COLO829 (cell line): ENCODE data around the gene CAPN15.

Experiments used
- DNase-seq: peaks from one replicate; pipeline ENCODE4 v3.0.0; 2012; ENCODE audit warnings: low spot score

Gene CAPN15

GRCh38 chr16:546909-547770 lies 19.6 kb downstream of the CAPN15 start:
- no peak for DNase-seq

GRCh38 chr16:548586-548985 lies 21.1 kb downstream of the CAPN15 start:
- DNase-seq: no peak

- DNase-seq: no peak
Measured at GRCh38 chr16:549544-550263, 22.2 kb downstream of the CAPN15 start.

- no peak for DNase-seq
Measured at GRCh38 chr16:551210-551609, 23.7 kb downstream of the CAPN15 start.

GRCh38 chr16:552171-552570 lies 24.7 kb downstream of the CAPN15 start:
- no peak for DNase-seq

- DNase-seq: no peak
Measured at GRCh38 chr16:553601-554296, 26.2 kb downstream of the CAPN15 start.

- DNase-seq: no peak
Measured at GRCh38 chr16:554297-554621, 26.7 kb downstream of the CAPN15 start.

GRCh38 chr16:554640-555365 lies 27.3 kb downstream of the CAPN15 start:
- DNase-seq: no peak

GRCh38 chr16:555528-556473 lies 28.3 kb downstream of the CAPN15 start:
- no peak for DNase-seq

- no peak for DNase-seq
Measured at GRCh38 chr16:556474-557173, 29.1 kb downstream of the CAPN15 start.

GRCh38 chr16:557463-558297 lies 30.2 kb downstream of the CAPN15 start:
- DNase-seq: no peak

GRCh38 chr16:558298-559020 lies 30.9 kb downstream of the CAPN15 start:
- DNase-seq: no peak

GRCh38 chr16:559021-559380 lies 31.5 kb downstream of the CAPN15 start:
- DNase-seq: no peak

- DNase-seq: no peak
Measured at GRCh38 chr16:559411-560203, 32.1 kb downstream of the CAPN15 start.

GRCh38 chr16:560204-560700 lies 32.7 kb downstream of the CAPN15 start, which contains the start of gene PRR35:
TSS of gene PRR35 (plus strand) at chr16:560394. CDS start at chr16:563295, 2,901 bp downstream.
- DNase-seq: no peak

GRCh38 chr16:560701-561412 lies 33.3 kb downstream of the CAPN15 start:
- no peak for DNase-seq

- no peak for DNase-seq
Measured at GRCh38 chr16:561413-561794, 33.9 kb downstream of the CAPN15 start.
